ENCODE data around the gene TMPRSS2.

TMPRSS2 gene

DNA sequence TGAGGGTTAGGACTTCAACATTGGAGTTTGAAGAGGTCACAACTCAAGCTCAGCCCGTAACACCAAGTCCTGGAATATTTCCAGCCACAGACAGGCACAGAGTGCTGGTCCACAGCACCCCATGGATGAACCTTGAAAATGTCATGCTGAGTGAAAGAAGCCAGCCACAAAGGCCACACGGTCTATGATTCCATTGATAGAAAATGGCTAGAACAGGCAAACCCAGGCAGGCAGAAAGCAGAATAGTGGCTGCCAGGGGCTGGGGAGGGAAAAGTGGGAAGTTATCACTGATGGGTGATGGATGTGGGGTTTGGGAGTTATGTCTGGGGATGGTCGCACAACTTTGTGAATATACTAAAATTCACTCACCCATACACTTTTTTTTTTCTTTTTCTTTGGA is 60.6 kb downstream of the TMPRSS2 start:
- DNase-seq (ENCODE audit: low spot score): no peak

DNA sequence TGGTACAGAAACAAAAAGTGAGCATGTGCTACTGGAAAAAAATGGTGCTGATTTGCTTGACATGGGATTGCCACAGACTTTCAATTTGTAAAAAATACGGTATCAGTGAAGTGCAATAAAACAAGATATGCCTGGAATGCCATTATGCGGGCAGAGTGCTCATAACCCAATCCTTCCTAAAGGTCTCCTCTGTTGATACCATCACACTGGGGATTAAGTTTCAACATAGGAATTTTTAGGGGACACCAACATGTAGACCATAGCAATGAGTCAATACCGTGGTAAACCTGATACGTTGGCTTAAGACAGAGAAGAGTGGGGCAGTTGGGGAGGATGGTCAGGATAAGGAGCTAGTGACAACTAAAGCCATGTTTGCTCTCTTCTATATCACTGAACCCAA is 61.4 kb downstream of the TMPRSS2 start:
- no peak for DNase-seq (ENCODE audit: low spot score)

DNA sequence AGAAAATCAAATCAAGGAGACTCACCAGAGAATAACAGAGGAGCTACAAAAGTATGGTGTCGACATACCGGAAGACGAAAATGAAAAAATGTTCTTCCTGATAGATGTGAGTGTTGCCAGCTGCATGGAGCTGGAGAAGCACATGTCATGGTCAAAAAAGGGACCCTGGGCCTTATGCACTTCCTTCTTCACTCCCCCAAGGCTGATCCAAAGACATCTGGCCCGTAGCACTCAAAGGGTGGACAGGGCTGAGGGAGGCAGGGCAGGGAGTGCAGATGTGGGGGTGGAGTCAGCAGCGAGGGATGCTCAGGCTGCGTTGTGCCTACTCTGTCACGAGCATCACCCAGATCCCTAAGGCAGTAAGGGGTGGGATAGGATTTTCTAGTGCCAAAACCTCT is 62.5 kb downstream of the TMPRSS2 start:
- no peak for DNase-seq (ENCODE audit: low spot score)

DNA sequence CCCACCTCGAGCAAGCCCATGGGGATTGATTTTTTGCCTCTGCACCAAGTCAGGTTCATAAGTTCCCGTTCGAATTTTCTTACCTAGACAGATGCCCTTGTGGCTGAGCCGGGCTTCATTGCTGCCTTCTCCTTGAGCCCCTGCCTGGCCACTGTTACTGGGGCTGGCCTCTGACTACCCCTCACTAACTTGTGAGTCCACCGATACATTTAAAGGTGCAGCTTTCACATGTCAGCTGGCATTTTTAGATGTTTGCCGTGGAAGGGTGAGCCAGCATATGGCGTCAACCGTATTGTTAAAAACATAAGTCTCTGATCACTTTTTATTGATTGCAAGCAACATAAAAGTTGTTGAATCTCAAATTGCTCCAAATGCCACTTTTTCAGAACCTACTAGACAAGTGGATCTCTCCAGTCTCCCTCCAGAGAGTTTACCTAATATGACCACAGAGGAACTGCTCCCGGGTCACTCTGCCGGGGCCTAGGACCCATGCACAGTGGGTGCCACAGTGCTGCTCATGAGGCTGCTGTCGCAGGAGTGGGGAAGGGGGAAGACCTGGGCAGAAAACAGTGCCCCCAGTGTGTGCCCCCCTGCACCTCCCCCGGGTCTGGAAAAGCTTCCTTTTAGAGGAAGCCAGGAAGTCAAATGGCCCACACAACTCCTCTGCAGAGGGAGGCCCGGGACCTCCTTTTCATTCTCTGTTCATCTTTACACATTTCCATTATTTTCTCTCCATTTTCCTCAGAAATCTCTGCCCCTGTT is 63.1 kb downstream of the TMPRSS2 start:
- no peak for DNase-seq (ENCODE audit: low spot score)

DNA sequence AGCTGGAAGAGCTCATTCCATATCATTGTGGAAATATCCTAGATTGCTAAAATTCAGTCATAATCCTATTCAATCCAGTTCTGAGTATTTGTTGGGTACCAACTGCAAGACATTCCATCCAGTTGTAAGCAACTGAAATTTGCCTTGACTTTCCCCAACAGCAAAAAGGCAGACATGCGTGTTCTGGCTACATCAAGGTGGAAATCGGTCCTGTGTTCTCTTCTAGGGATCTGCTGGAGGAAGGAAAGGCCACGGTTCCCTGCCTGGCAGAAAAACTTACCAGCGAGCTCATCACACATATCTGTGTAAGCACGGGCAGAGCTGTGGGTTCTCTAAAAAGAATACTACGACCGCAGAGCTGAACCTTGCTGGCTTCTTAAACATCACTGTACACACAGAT is 64.4 kb downstream of the TMPRSS2 start:
- DNase-seq (ENCODE audit: low spot score): no peak

DNA sequence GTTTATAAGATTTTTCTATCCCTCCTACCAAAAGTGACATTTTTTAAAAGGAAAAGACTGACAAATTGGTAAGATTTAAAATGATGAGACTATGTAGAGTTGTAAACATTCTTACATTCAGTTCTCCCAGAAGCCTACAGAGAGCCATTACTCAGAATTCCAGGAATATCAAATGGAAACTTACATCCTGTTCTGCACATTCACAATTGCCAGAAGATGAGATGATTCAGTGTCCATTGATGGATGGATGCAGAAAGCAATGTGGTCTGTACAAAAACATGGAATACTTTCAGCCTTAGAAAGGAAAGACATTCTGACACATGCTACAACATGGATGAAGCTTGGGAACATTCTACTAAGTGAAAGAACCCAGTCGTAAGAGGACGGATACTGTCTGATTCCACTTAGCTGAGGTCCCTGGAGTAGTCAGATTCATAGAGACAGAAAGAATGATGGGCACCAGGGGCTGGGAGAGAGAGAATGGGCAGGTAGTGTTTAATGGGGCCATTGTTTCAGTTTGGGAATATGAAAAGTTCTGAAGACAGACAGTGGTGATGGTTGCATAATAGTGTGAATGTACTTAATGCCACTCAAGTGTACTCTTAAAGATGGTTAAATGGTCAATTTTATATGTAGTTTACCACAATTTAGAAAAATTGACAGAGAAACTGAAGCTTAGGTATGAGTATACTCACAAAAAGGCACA is 65.3 kb downstream of the TMPRSS2 start:
- DNase-seq (ENCODE audit: low spot score): no peak

DNA sequence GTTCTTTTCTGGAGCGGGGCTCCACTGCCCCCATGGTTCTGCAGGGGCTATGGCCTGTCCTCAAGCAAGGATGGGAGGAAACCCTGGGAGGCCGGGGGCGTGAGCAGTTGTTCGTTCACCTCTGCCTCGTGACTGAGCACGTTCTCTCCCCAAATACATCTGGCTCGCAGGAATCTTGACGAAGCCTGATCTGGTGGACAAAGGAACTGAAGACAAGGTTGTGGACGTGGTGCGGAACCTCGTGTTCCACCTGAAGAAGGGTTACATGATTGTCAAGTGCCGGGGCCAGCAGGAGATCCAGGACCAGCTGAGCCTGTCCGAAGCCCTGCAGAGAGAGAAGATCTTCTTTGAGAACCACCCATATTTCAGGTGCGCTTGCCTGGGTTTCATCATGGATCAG is 66.4 kb downstream of the TMPRSS2 start:
- no peak for DNase-seq (ENCODE audit: low spot score)

DNA sequence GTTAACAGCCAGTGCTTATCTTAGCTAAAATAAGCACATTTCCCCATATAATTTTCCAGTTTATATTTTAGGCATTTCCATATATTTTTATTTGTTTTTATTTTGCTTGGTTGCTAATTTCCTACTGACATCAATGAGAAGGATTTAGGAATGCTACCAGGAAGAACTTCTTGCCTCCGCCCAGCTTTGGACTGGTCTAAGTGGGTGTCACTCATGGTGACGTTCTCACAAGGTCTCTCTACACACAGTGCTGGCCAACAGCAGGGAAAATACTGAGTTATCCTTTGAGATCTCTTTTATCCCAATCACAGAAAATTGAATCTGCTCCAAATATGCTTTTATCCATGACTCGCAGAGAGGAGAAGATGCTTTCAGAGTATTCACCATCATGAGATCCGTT is 68.7 kb downstream of the TMPRSS2 start:
- DNase-seq (ENCODE audit: low spot score): no peak

DNA sequence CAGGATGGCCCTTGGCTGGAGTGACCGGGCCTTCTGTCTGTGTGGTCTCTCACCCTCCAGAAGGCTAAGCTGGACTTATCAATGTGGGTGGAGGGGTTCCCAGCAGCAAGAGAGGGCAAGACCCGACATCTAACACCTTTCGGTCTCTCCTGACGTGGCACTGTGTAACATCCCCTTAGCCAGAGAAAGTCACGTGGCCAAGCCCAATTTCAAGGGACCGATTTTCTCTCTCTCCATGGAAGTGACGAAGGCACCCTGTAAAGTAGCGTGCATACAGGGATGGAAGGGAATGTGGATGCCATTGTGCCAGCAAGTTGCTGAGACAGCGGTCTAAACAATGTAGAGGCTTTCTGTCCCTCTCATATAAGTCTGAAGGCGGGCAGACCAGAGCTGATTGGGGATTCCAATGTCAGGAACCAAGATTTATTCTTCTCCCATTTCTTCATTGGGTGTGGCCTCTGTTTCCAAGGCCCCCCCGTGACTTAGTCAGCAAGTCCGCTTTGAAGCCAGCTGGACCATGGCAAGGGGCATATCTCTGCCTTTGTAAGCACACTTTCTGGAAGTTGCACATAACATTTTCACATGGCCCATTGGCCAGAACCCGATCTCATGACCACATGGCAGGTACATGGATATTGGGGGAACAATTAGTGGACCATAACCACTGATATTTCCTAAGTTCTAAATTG is 69.4 kb downstream of the TMPRSS2 start:
- no peak for DNase-seq (ENCODE audit: low spot score)

DNA sequence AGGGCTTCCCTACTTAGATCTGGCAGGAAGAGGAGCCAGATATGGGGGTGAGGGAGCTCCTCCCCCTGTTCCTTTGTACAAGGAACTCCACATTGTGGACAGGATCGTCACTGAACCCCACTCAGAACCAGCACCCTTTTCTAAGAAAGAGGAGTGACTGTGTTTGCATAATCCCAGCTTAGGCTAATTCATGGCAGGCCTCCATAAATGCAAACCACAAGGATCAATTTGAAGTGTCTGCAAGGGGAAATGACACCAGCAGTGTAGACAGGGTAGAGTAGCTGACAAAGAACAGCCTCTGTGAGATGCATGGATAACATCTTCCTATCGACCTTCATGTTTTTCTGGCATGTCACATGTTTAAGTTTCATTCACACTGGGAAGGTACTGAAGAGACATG is 70.2 kb downstream of the TMPRSS2 start:
- no peak for DNase-seq (ENCODE audit: low spot score)

DNA sequence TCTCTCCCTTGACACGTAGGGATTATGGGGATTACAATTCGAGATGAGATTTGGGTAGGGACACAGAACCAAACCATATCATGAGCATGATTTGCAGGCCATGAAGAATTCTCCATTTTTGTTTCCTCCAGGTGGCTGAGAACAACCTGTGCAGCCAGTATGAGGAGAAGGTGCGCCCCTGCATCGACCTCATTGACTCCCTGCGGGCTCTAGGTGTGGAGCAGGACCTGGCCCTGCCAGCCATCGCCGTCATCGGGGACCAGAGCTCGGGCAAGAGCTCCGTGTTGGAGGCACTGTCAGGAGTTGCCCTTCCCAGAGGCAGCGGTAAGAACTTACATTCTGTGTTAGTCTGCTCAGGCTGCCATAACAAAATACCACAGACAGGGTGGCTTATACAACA is 72.3 kb downstream of the TMPRSS2 start:
- DNase-seq (ENCODE audit: low spot score): no peak

DNA sequence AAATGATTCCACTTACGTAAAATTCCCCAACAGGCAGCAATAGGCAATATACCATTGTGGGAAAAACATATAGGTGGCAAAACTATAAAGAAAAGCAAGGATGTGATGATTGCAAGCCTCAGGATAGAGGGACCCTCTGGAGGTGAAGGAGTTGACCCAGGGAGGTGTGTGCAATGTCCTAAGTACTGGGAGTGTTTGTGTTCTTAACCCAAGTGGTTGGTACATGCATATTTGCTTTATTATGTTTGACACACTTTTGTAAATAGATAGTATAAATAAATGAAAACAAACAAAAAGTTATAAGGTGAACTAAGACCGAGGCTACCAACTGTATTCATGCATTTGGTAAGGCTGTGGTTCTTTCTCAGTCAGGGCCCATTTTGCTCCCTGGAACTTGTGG is 74.4 kb downstream of the TMPRSS2 start:
- no peak for DNase-seq (ENCODE audit: low spot score)

DNA sequence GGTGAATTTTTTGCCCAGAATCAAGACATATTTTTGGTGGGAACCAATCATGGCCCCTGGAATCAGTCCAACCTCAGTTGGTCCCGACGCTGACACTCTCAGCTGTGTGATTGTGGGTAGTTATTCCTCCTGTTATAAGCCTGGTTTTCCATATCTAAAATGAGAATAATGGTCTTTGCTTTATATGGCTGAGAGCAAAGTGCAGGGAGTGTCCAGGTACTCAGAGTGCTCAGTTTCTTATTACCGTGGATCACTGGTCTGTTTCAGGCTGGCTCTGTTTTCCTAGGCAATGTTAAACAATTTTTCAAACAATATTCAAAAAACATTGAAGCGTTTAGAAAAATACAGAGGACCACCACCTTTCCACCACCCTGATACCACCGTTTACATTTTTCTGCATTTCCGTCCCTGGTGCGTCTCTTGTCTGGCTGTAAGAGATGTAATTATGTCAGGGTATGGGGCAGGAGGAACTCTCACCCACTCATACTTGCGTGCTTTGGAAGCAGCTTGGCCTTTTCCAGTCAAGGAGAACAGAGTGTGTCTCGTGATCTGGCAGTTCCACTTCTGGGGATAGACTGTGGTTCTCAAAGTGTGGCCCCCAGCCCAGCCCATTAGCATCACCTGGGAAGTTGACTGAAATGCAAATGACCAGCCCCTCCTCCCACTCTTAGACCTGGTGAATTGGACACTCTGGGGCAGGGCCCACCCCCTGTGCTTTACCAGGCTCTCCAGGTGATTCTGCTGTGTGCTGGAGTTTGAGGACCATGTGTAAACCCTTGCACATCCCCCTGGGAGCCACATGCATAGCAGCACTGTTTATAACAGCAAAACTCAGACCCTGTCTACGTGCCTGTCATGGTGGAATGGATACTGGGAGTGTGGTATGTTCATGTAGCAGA is 75.1 kb downstream of the TMPRSS2 start:
- no peak for DNase-seq (ENCODE audit: low spot score)

DNA sequence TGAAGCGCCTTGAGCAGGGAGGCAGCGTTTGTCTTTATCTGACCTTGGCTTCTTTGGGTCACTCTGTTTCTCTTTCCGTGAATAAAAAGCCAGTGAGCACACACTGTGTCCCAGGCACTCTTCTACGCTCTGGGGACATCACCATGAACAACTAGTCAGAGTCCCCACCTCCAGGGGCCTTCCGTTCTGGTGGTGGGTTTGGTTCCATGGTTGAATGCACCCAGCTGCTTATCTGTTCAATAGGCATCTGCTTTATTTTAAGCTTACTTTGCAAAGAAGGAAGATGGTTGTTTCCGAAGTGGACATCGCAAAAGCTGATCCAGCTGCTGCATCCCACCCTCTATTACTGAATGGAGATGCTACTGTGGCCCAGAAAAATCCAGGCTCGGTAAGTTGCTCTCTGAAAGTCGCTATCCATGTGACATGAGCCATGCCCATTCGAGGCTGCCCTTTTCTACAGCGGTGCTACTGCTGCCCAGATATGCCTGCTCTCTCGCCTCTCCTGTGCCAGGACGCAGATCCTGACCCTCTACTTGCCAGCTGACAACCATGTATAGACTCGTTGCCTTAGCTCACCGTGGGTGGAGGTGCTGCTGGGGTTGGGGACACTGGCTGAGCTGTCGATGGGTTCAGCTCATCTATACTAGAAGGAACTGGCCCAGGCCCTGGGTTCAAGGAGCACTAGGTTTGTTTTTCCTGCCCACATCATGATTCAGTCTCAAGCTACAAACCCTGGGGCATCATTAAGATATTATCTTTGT is 76.0 kb downstream of the TMPRSS2 start:
- no peak for DNase-seq (ENCODE audit: low spot score)

DNA sequence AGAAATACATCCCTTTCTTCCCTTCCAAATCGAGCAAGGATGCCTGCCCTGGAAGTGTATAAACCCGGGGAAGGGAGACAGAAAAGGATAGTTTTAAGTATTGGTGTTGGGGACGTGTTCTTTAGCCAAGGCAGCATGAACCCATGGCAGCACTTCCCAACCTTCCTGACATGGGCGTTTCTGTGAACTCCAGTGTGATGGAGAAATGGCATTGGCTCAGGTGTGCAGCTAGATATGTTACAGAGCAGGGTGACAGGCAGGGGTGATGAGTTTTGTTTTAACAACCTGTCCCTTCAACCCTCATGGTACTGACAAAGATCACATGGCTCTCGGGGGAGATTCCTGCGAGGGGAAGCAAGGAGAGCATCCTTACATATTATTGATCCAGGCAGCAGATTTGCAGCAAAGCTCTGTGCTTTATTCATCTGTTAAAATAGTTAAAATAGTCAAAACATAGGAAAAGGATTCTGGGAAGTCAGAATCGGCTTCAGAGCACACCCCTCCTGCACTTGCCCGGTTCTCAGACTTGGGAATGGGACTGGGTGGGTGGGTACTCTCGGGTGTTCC is 78.0 kb downstream of the TMPRSS2 start:
- DNase-seq (ENCODE audit: low spot score): no peak

DNA sequence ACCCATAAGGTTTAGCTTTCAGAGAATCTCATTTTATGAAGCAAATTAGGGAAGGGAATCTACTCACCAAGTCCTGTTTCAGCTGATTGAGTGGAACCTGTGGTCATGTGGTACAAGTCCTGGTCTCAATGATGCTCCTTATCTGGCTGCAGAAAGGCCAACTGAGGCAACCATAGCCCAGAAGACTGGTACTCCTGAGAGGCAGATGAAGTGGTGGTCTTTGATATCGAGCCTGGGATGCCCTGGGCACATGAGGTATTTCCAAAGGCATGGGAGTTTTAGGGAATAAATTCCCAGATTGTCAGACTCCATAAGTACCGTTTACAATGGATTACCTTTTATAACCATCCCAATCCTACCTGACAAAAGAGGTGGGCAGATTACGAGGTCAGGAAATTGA is 78.7 kb downstream of the TMPRSS2 start:
- DNase-seq (ENCODE audit: low spot score): no peak

DNA sequence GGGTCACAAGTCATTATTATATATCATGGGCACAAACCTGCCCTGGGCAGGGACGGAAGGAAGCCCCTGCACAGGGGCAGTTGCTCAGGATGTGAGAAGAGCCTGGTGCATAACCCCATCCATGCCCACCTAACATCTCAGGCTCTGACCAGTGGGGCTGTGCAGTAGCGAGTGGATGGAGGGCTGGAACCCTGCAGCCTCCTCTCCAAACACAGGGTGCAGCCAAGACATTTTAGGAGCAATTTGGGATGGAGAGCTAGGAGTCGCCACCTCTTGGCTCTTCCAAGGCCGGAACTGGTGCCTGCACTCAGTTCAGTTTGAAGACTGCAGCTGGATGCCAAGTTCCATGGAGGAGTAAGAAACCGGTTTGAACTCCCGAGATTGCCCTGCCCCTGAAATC is 79.1 kb downstream of the TMPRSS2 start:
- DNase-seq (ENCODE audit: low spot score): no peak

DNA sequence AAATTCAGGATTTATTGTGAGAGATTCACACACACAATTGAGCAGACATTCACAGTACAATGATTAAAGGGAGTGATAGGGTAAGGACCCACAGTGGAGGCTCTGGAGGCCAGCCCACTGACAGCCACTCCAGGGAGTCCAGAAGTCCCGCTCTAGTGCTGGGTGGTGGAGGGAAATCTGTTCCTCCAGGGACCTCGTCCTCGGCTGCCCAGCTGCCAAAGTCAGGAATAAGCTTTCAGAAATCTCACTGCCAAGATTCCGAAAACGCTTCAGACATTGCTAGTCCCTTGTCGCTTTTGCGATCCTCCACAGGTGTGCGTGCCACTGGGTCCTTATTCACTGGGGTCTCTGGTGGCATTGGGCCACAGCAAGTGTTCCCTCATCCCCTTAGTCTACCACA is 79.6 kb downstream of the TMPRSS2 start:
- DNase-seq (ENCODE audit: low spot score): no peak

DNA sequence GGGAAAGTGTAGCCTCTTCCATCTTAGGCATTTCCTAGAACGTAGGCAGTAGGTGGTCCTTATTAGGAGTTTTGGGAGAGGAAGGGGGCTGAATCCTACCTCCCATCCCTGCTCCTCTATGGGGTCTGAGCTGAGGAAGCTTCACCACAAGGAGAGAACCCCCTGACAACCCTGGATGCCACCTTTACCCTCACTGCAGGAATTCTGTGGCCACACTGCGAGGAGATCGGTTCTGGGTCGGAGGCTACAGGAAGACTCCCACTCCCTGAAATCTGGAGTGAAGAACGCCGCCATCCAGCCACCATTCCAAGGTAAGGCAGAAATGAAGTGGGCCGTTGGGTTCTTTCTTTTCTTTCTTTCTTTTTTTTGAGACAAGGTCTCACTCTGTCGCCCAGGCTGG is 80.4 kb downstream of the TMPRSS2 start:
- no peak for DNase-seq (ENCODE audit: low spot score)

DNA sequence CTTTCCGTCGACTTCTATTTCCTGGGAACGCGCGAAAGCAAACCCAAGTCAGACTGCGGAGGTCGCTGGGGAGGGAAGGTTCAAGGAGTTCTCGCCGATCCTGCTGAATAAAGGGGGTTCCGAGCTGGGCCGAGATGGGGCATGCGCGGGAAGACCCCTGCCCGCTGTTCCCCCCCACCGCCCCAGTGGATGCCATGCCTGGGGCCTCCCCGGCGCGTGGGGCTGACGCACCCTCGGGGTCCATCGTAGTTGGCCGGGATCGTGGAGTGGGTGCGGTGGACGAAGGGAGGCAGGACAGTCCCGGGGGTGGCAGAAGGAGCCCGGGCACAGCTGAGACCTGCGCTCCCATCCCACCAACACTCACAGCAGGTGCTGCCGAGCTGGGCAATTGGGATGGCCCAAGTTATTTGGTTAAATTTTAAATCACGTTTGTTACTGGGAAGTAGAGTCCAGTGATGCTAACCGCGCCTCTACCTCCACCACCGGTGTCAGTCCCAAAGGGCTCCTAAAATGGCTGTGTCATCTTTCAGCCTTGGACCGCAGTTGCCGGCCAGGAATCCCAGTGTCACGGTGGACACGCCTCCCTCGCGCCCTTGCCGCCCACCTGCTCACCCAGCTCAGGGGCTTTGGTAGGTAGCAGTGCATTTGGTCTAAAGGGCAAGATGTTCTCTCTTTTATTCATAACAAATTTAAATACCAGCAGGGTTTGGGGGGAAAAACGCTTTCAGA is 81.1 kb downstream of the TMPRSS2 start:
- DNase-seq (ENCODE audit: low spot score): no peak
